GM12873 (cell line): ENCODE data around the gene GALNT15.

Experiments
- TF ChIP-seq, protein P1 (sequence below): IDR thresholded peaks from 2 replicates; pipeline ENCODE4 v1.5.1; 2012; ENCODE audit warnings: low read depth, mild to moderate bottlenecking, moderate library complexity, low read length, control low read depth; ENCODE audit not compliant: insufficient read depth; ENCODE audit errors: missing control alignments

The GALNT15 gene

DNA sequence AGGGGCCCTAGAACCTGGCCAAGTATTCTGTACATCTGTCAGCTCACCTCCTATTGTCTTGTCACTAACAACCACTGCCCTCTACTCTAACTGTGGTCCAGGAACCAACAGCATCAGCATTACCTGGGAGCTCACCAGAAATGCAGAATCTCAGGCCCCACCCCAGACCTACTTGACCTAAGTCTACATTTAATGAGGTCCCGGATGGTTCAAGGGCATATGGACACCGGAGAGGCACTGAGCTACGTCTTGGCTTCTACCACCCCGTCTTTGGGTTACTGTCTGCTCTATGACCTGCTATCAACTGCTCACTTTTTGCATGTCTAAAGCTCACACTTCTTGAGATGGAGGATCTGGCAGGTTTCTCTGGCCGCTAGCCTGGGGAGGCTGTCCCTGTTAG is 8.1 kb downstream of the GALNT15 start:
- TF ChIP-seq, protein P1, sequence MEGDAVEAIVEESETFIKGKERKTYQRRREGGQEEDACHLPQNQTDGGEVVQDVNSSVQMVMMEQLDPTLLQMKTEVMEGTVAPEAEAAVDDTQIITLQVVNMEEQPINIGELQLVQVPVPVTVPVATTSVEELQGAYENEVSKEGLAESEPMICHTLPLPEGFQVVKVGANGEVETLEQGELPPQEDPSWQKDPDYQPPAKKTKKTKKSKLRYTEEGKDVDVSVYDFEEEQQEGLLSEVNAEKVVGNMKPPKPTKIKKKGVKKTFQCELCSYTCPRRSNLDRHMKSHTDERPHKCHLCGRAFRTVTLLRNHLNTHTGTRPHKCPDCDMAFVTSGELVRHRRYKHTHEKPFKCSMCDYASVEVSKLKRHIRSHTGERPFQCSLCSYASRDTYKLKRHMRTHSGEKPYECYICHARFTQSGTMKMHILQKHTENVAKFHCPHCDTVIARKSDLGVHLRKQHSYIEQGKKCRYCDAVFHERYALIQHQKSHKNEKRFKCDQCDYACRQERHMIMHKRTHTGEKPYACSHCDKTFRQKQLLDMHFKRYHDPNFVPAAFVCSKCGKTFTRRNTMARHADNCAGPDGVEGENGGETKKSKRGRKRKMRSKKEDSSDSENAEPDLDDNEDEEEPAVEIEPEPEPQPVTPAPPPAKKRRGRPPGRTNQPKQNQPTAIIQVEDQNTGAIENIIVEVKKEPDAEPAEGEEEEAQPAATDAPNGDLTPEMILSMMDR: no peak

DNA sequence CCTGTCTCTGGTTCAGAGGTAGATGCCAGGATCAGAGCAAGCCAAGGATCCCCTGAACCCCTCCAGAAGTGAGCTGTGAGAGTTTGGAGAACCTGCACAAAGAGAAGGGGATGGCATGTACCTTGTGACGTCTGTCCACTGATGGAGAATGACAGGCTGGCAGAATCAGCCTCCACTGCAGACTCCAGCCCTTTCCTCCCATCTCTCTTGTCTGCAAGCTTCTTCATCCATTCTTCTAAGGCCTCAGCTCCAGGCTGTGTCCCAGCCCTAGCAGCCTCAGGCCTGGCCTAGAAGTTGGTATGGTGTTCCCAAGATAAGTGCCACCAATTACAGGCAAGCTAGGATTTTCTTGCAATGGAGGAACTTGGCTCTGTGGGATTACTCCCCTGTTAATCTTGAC is 8.6 kb downstream of the GALNT15 start:
- TF ChIP-seq, protein P1: no peak

- TF ChIP-seq, protein P1: no peak
Measured at GRCh38 chr3:16183601-16184270, 9.3 kb downstream of the GALNT15 start.

- TF ChIP-seq, protein P1: no peak
Measured at GRCh38 chr3:16186086-16186485, 11.6 kb downstream of the GALNT15 start.

DNA sequence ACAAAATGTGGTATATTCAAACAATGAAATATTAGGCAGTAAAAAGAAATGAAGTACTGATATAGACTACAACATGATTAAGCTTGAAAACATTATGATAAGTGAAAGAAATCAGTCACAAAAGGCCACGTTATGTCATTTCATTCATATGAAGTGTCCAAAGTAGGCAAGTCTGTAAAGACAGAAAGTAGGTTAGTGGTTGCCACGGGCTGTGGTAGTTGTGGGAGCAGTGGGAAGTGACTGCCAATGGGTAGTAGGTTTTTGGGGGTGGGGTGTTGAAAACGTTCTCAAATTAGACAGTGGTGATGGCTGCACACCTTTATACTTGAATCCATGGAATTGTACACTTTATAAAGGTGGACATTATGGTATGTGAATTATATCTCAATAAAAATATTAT is 12.1 kb downstream of the GALNT15 start:
- TF ChIP-seq, protein P1: no peak

- TF ChIP-seq, protein P1: no peak
Measured at GRCh38 chr3:16187213-16187790, 12.8 kb downstream of the GALNT15 start.

- TF ChIP-seq, protein P1: no peak
Measured at GRCh38 chr3:16188071-16188470, 13.6 kb downstream of the GALNT15 start.
